Fibroblast of pulmonary artery (primary cell): Measurements from ENCODE around the gene HSP90AB1.

Source experiments
- DNase-seq: peaks from one replicate; pipeline ENCODE4 v3.0.0-alpha.2; 2010; ENCODE audit warnings: low read depth
- H3K4me3 ChIP-seq: replicated peaks from 2 replicates; pipeline ENCODE4 v1.5.1; 2011; ENCODE audit warnings: low read depth, mild to moderate bottlenecking, control low read depth, low read length, moderate library complexity
- TF ChIP-seq, protein P1 (sequence below): IDR thresholded peaks from 2 replicates; pipeline ENCODE4 v1.5.1; 2011; ENCODE audit warnings: mild to moderate bottlenecking, control low read depth, low read length, inconsistent platforms; ENCODE audit errors: missing control alignments

Gene HSP90AB1

GRCh38 chr6:44235891-44236516 is 10.9 kb upstream of the HSP90AB1 start:
- H3K4me3 ChIP-seq = no peak overlapping the region
- DNase-seq = no peak
- TF ChIP-seq, protein P1, sequence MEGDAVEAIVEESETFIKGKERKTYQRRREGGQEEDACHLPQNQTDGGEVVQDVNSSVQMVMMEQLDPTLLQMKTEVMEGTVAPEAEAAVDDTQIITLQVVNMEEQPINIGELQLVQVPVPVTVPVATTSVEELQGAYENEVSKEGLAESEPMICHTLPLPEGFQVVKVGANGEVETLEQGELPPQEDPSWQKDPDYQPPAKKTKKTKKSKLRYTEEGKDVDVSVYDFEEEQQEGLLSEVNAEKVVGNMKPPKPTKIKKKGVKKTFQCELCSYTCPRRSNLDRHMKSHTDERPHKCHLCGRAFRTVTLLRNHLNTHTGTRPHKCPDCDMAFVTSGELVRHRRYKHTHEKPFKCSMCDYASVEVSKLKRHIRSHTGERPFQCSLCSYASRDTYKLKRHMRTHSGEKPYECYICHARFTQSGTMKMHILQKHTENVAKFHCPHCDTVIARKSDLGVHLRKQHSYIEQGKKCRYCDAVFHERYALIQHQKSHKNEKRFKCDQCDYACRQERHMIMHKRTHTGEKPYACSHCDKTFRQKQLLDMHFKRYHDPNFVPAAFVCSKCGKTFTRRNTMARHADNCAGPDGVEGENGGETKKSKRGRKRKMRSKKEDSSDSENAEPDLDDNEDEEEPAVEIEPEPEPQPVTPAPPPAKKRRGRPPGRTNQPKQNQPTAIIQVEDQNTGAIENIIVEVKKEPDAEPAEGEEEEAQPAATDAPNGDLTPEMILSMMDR = no peak

GRCh38 chr6:44237021-44237812 is 9.7 kb upstream of the HSP90AB1 start:
- TF ChIP-seq, protein P1 = no peak
- H3K4me3 ChIP-seq = peak overlapping the region; percentile 66
- peak; percentile 91 for DNase-seq

DNA sequence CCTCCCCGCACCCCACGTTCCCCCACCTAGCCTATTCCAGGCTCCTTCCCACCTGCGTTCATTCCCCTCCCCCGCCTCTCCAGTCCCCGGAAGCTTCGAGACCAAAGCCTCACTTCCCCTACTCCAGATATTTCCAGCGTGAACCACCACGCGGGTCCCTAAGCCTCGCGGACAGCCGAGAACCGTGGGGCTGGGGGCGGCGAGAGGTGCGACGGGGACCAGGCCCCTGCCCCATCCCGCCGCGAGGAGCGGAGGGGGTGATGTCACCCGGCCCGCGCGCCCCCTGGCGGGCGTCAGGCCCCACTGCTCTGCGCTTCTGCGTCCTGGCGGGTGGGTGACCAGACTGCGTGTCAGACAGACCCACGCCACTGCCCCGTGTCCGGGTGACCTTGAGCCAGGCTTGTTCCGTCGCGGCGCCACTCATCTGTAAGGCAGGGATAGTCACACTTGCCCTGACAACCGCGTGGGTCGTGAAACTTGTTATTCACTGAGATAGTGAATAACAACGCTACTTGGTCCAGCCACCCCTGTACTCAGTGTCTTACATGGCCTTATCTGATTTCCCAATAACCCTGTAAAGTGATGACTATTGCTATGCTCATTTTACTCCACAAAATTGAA is 9.0 kb upstream of the HSP90AB1 start:
- TF ChIP-seq, protein P1 = peak; percentile 67
- peak; percentile 60 for DNase-seq
- H3K4me3 ChIP-seq = peak overlapping the region; percentile 66

- H3K4me3 ChIP-seq = no peak overlapping the region
- TF ChIP-seq, protein P1 = no peak
- no peak for DNase-seq
These were observed 8.1 kb upstream of the HSP90AB1 start for GRCh38 chr6:44238687-44239350.

GRCh38 chr6:44243345-44243744 is 3.6 kb upstream of the HSP90AB1 start:
- TF ChIP-seq, protein P1 = no peak
- H3K4me3 ChIP-seq = no peak overlapping the region
- no peak for DNase-seq

DNA sequence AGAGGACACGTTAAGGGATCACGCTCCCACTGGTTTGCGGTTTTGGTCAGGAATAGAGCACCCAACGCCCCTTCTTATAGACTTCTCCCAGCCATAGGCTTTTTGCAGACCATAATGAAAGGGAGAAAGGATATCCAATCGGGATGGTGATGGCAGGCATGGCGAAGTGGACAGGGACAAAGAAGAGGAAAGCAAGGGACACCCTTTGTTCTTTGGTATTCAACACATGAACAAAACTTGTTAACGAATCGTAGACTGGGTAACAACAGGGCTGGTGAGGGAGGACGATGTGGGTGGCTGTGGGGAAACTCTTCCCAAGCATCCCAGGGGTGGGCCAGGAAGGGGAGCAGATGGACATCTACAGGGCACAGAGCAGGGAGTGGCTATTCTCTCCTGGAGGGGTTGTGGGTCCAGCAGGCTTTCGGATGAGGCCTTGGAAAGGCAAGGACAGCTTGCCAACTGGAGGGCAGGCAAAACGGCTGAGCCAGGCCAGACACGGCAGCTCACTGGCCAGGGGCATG is 1.4 kb upstream of the HSP90AB1 start:
- H3K4me3 ChIP-seq = peak overlapping the region; percentile 100
- TF ChIP-seq, protein P1 = no peak
- DNase-seq = no peak
